GM23248 (cell line): ENCODE measurements around the gene ARMH4.

Experiments
- EZH2 ChIP-seq: fragments of 200-600 bp; sonication (generic); IDR thresholded peaks from 2 replicates; pipeline ENCODE4 v1.6.1; 2018; ENCODE audit warnings: antibody characterized with exemption, mild to moderate bottlenecking; ENCODE audit not compliant: insufficient read depth, poor library complexity, severe bottlenecking
- EZH2phosphoT487 ChIP-seq: fragments of 200-600 bp; sonication (generic); IDR thresholded peaks from 2 replicates; pipeline ENCODE4 v1.6.1; 2018; ENCODE audit warnings: antibody characterized with exemption, moderate library complexity, mild to moderate bottlenecking, low read depth; ENCODE audit not compliant: insufficient read depth

GRCh38 chr14:58077621-58078020, 74.4 kb downstream of the ARMH4 start:
- no peak for TF ChIP-seq EZH2
- TF ChIP-seq EZH2phosphoT487 = no peak
